H7 (cell line): ENCODE measurements around the gene GPI. TPM values are rescaled to one million over a fixed set of nuclear protein-coding genes. Genes with fewer than 3 reads are reported as not detected.

Source experiments
- DNase-seq: peaks from one replicate; pipeline ENCODE4 v3.0.0; 2012
- H3K27me3 ChIP-seq: 2 replicates; pipeline ENCODE4 v1.6.0; 2011; ENCODE audit warnings: mild to moderate bottlenecking, low read length; ENCODE audit not compliant: control insufficient read depth, insufficient read depth
- H3K36me3 ChIP-seq: replicated peaks from 2 replicates; pipeline ENCODE4 v1.5.1; 2011; ENCODE audit warnings: low read length; ENCODE audit not compliant: control insufficient read depth, insufficient read depth
- H3K4me3 ChIP-seq: 2 replicates; pipeline ENCODE4 v1.5.1; 2011; ENCODE audit warnings: low read depth, mild to moderate bottlenecking, control low read depth, low read length, moderate library complexity; ENCODE audit not compliant: insufficient read depth
- total RNA-seq: library from RNA; depleted of rRNA; stranded (reverse); fragments of >200 nt; shearing (Covaris generic); gene quantifications from 2 replicates; pipeline ENCODE4 v1.2.3, GENCODE V29; 2014; rRNA removed

The GPI gene
- 192 and 212 TPM in 2 replicates for total RNA-seq

GRCh38 chr19:34364830-34365462 is at the start of gene GPI:
GPI (plus strand) TSS chr19:34365196; CDS start chr19:34365267, 71 bp downstream.
- no peaks in the 10 kb centered on the region for H3K27me3 ChIP-seq
- H3K36me3 ChIP-seq, result peaks cover 24% of the 10 kb centered on the region
- DNase-seq, result peak; percentile 96
- H3K4me3 ChIP-seq, result peak within 1 kb of the TSS; percentile 88

- H3K4me3 ChIP-seq, result no peak overlapping the region
- DNase-seq, result no peak
- no peaks in the 10 kb centered on the region for H3K27me3 ChIP-seq
- no peaks in the 10 kb centered on the region for H3K36me3 ChIP-seq
These were observed 48.7 kb upstream of the GPI start for GRCh38 chr19:34316247-34316646.

- H3K27me3 ChIP-seq, result no peaks in the 10 kb centered on the region
- DNase-seq, result no peak
These were observed 48.2 kb upstream of the GPI start for GRCh38 chr19:34316741-34317301.

GRCh38 chr19:34317311-34317927 is 47.6 kb upstream of the GPI start:
- no peaks in the 10 kb centered on the region for H3K36me3 ChIP-seq
- H3K4me3 ChIP-seq, result no peak overlapping the region
- DNase-seq, result no peak
- H3K27me3 ChIP-seq, result no peaks in the 10 kb centered on the region

More at GRCh38 chr19:34316741-34317301, 48.2 kb upstream of the GPI start:
- H3K36me3 ChIP-seq, result no peaks in the 10 kb centered on the region
- H3K4me3 ChIP-seq, result no peak overlapping the region

- no peak for DNase-seq
- Histone ChIP-seq H3K27me3 (no peaks in the 10 kb centered on the region), H3K4me3 (no peak overlapping the region), H3K36me3 (peaks cover 2% of the 10 kb centered on the region)
These were observed 45.8 kb upstream of the GPI start for GRCh38 chr19:34319230-34319585.

- H3K27me3 ChIP-seq, result no peaks in the 10 kb centered on the region
- DNase-seq, result no peak
- H3K4me3 ChIP-seq, result no peak overlapping the region
- H3K36me3 ChIP-seq, result peaks cover 2% of the 10 kb centered on the region
These were observed 45.2 kb upstream of the GPI start for GRCh38 chr19:34319785-34320184.

GRCh38 chr19:34320277-34320676 is 44.7 kb upstream of the GPI start:
- Histone ChIP-seq H3K27me3 (no peaks in the 10 kb centered on the region), H3K4me3 (no peak overlapping the region), H3K36me3 (peaks cover 2% of the 10 kb centered on the region)
- DNase-seq, result no peak

GRCh38 chr19:34321735-34322134 is 43.3 kb upstream of the GPI start:
- no peak for DNase-seq
- no peaks in the 10 kb centered on the region for H3K27me3 ChIP-seq
- peaks cover 2% of the 10 kb centered on the region for H3K36me3 ChIP-seq
- no peak overlapping the region for H3K4me3 ChIP-seq

GRCh38 chr19:34323433-34324204 is 41.4 kb upstream of the GPI start:
- peaks cover 4% of the 10 kb centered on the region for H3K36me3 ChIP-seq
- no peaks in the 10 kb centered on the region for H3K27me3 ChIP-seq
- peak; percentile 73 for DNase-seq
- no peak overlapping the region for H3K4me3 ChIP-seq

GRCh38 chr19:34324320-34324719 is 40.7 kb upstream of the GPI start:
- H3K4me3 ChIP-seq, result no peak overlapping the region
- DNase-seq, result no peak
- peaks cover 4% of the 10 kb centered on the region for H3K36me3 ChIP-seq
- H3K27me3 ChIP-seq, result no peaks in the 10 kb centered on the region

- Histone ChIP-seq H3K36me3 (peaks cover 6% of the 10 kb centered on the region), H3K27me3 (no peaks in the 10 kb centered on the region), H3K4me3 (no peak overlapping the region)
- DNase-seq, result no peak
These were observed 39.8 kb upstream of the GPI start for GRCh38 chr19:34325181-34325580.

GRCh38 chr19:34325981-34326787 is 38.8 kb upstream of the GPI start:
- H3K27me3 ChIP-seq, result no peaks in the 10 kb centered on the region
- H3K36me3 ChIP-seq, result peaks cover 7% of the 10 kb centered on the region
- no peak for DNase-seq
- no peak overlapping the region for H3K4me3 ChIP-seq

- H3K4me3 ChIP-seq, result no peak overlapping the region
- H3K27me3 ChIP-seq, result no peaks in the 10 kb centered on the region
- peaks cover 7% of the 10 kb centered on the region for H3K36me3 ChIP-seq
- no peak for DNase-seq
These were observed 37.1 kb upstream of the GPI start for GRCh38 chr19:34327851-34328250.

- no peak for DNase-seq
- H3K4me3 ChIP-seq, result no peak overlapping the region
- H3K36me3 ChIP-seq, result peaks cover 7% of the 10 kb centered on the region
- H3K27me3 ChIP-seq, result no peaks in the 10 kb centered on the region
These were observed 36.0 kb upstream of the GPI start for GRCh38 chr19:34328982-34329381.
